GM12878 (cell line): ENCODE data around the gene HSD3B2. TPM values are rescaled to one million over a fixed set of nuclear protein-coding genes. Genes with fewer than 3 reads are reported as not detected.

Source experiments
- ATAC-seq: fragments of 200-7000 bp; cut with Tn5 transposase; 3 replicates; pipeline ENCODE4 v1.9.1; 2020; ENCODE audit warnings: mild to moderate bottlenecking, moderate library complexity
- BruUV-seq: library from RNA; stranded (reverse); fragments of 400-500 nt; replicated peaks from 2 replicates; lab custom pipeline; 2021; lab: Mats Ljungman, UMichigan
- CTCF ChIA-PET: fragments of 300-600 bp; sonication (Branson Sonifier 250); formaldehyde crosslinking; extraction: SDS; loops from one replicate; lab custom pipeline; 2021; ENCODE audit warnings: inconsistent platforms; lab: Yijun Ruan, JAX
- POLR2A ChIA-PET: fragments of 350-600 bp; formaldehyde crosslinking; extraction: SDS; loops from one replicate; lab custom pipeline; 2021; ENCODE audit warnings: inconsistent platforms; lab: Charles Lee
- RAD21 ChIA-PET: fragments of 300-600 bp; sonication (Branson Sonifier 250); formaldehyde crosslinking; loops from one replicate; lab custom pipeline; 2023; ENCODE audit warnings: antibody characterized with exemption; ENCODE audit not compliant: unreplicated experiment; lab: Charles Lee
- SMC1A ChIA-PET: fragments of 300-600 bp; sonication (Branson Sonifier 250); formaldehyde crosslinking; loops from one replicate; lab custom pipeline; 2023; ENCODE audit not compliant: unreplicated experiment, uncharacterized antibody; lab: Charles Lee
- DNase-seq: peaks from one replicate; pipeline ENCODE4 v3.0.0-alpha.2; 2011; ENCODE audit warnings: low read depth, low spot score
- FAIRE-seq: peaks from 3 replicates; lab custom pipeline; 2011; peaks lifted over from hg19 to GRCh38; lab: Jason Lieb, UNC
- H2AFZ ChIP-seq: 2 replicates; pipeline ENCODE4 v1.6.0; 2011; ENCODE audit warnings: low read depth, low read length, control low read depth; ENCODE audit not compliant: control insufficient read depth
- H3K27ac ChIP-seq: 2 replicates; pipeline ENCODE4 v1.5.1; 2011; ENCODE audit warnings: control low read depth; ENCODE audit not compliant: control insufficient read depth, insufficient read depth
- H3K27me3 ChIP-seq, 2 experiments: replicated peaks in 1 of 2; 2 replicates each; pipeline versions ENCODE4 v1.6.0 to v1.6.1; 2011; ENCODE audit warnings: low read length in 1 of 2; ENCODE audit not compliant: control insufficient read depth in 2 of 2, insufficient read depth in 2 of 2
- H3K36me3 ChIP-seq, 2 experiments: 2 replicates each; pipeline ENCODE4 v1.5.1; 2011; ENCODE audit warnings: low read length in 1 of 2; ENCODE audit not compliant: control insufficient read depth in 2 of 2, insufficient read depth in 2 of 2
- H3K4me1 ChIP-seq: 2 replicates; pipeline ENCODE4 v1.6.1; 2011; ENCODE audit warnings: mild to moderate bottlenecking, low read length, moderate library complexity, mixed read lengths; ENCODE audit not compliant: control insufficient read depth, insufficient read depth
- H3K4me2 ChIP-seq: 2 replicates; pipeline ENCODE4 v1.6.0; 2011; ENCODE audit warnings: control low read depth; ENCODE audit not compliant: control insufficient read depth, insufficient read depth
- H3K4me3 ChIP-seq: fragments of 200-600 bp; sonication (generic); 2 replicates; pipeline ENCODE4 v1.5.1; 2016
- H3K79me2 ChIP-seq: 2 replicates; pipeline ENCODE4 v1.6.0; 2011; ENCODE audit warnings: low read length; ENCODE audit not compliant: control insufficient read depth, insufficient read depth
- H3K9ac ChIP-seq: 2 replicates; pipeline ENCODE4 v1.8.0; 2011; ENCODE audit warnings: low read length, control low read depth, mixed read lengths; ENCODE audit not compliant: control insufficient read depth, insufficient read depth
- H3K9me3 ChIP-seq: replicated peaks from 3 replicates; pipeline ENCODE4 v1.5.1; 2011; ENCODE audit warnings: mild to moderate bottlenecking, low read length; ENCODE audit not compliant: control insufficient read depth, insufficient read depth
- H4K20me1 ChIP-seq: 2 replicates; pipeline ENCODE4 v1.6.0; 2011; ENCODE audit not compliant: control insufficient read depth, insufficient read depth
- CBX3 ChIP-seq: fragments of 200-600 bp; sonication (generic); IDR thresholded peaks from 2 replicates; pipeline ENCODE4 v1.6.1; 2016; ENCODE audit warnings: low read depth, borderline replicate concordance
- FOS ChIP-seq: IDR thresholded peaks from 3 replicates; pipeline ENCODE4 v1.6.1; 2011; ENCODE audit warnings: borderline replicate concordance; ENCODE audit not compliant: insufficient read length; ENCODE audit errors: extremely low read depth
- HDAC2 ChIP-seq: fragments of 200-600 bp; sonication (generic); IDR thresholded peaks from 2 replicates; pipeline ENCODE4 v1.6.1; 2017
- HSF1 ChIP-seq: fragments of 150-350 bp; IDR thresholded peaks from 2 replicates; pipeline ENCODE4 v1.6.1; 2014; ENCODE audit warnings: mild to moderate bottlenecking, low read depth, low read length
- KDM1A ChIP-seq: fragments of 200-600 bp; sonication (generic); IDR thresholded peaks from 2 replicates; pipeline ENCODE4 v1.6.1; 2016; ENCODE audit warnings: borderline replicate concordance
- MXI1 ChIP-seq: fragments of 150-350 bp; IDR thresholded peaks from 2 replicates; pipeline ENCODE4 v1.6.1; 2011; ENCODE audit warnings: low read depth, mild to moderate bottlenecking, inconsistent platforms, low read length, improper control_type of control experiment
- SREBF1 ChIP-seq: IDR thresholded peaks from 2 replicates; pipeline ENCODE4 v1.6.1; 2012; ENCODE audit warnings: mild to moderate bottlenecking, low read length
- USF1 ChIP-seq: IDR thresholded peaks from 2 replicates; pipeline ENCODE4 v1.6.1; 2011; ENCODE audit warnings: borderline replicate concordance, low read depth, mild to moderate bottlenecking, moderate library complexity, mixed read lengths, low read length; ENCODE audit not compliant: insufficient read depth; ENCODE audit errors: extremely low read length
- ZBTB4 ChIP-seq: fragments of 450-650 bp; formaldehyde crosslinking; IDR thresholded peaks from 2 replicates; pipeline ENCODE4 v1.4.0; 2022; ENCODE audit warnings: mild to moderate bottlenecking, moderate library complexity
- in situ Hi-C: fragments of 300-500 bp; cut with MboI; formaldehyde crosslinking; loops from 9 replicates; pipeline ENCODE4 v1.14.3; 2018; ENCODE audit warnings: mixed read lengths
- intact Hi-C: fragments of 100-400 bp; cut with micrococcal nuclease; formaldehyde crosslinking; loops from one replicate; pipeline ENCODE4 v1.14.2; 2022; ENCODE audit not compliant: unreplicated experiment
- polyA plus RNA-seq, 11 experiments: library from polyadenylated mRNA; depleted of rRNA in 4 of 11; unstranded in 6 of 11; stranded (reverse) in 5 of 11; fragments of >200 nt; fragmentation: Nextera tagmentation in 4 of 11; fragmentation: Illumina TruSeq in 1 of 11; extraction: Ambion mirVana in 4 of 11; extraction: Trizol in 1 of 11; gene quantifications; 1 replicate in 1 of 11; 2 replicates in 10 of 11; pipeline versions ENCODE4 v1.2.1 to v1.2.3, GENCODE V29; 2011 to 2016; ENCODE audit warnings: inconsistent platforms in 2 of 11, missing spikeins in 2 of 11, low read depth in 1 of 11
- total RNA-seq, 4 experiments: library from RNA; depleted of rRNA in 3 of 4; stranded (reverse); fragments of >200 nt in 3 of 4; fragmentation: Illumina TruSeq in 1 of 4; extraction: Trizol in 1 of 4; gene quantifications; 2 replicates each; pipeline versions ENCODE4 v1.2.1 to v1.2.3, GENCODE V29; 2013 to 2021

HSD3B2 gene
- total and polyA plus RNA-seq, 10 of the 15 experiments (the other 5 are each of a cell fraction or from before 2014, with no cell fraction given): 0.56 TPM; not detected in 9

- FAIRE-seq: no peak
- DNase-seq: no peak
- H4K20me1 ChIP-seq: no peaks in the 10 kb centered on the region
- ChIA-PET SMC1A (no interaction called here), POLR2A (no interaction called here), RAD21 (no interaction called here), CTCF (interaction anchor here (0.6 kb wide), 1 partner anchor 208 kb away, joined by 3 read pairs; no protein-coding TSS in a partner anchor)
- no peak overlapping the region for H3K4me2 ChIP-seq
- H3K4me1 ChIP-seq: no peaks in the 10 kb centered on the region
- no peaks in the 10 kb centered on the region for H3K79me2 ChIP-seq
- no peak for ATAC-seq
- no peaks in the 10 kb centered on the region for H3K9me3 ChIP-seq
- no peak overlapping the region for H3K4me3 ChIP-seq
- TF ChIP-seq SREBF1 (no peak), HSF1 (no peak), USF1 (no peak), HDAC2 (no peak), CBX3 (no peak), KDM1A (no peak), ZBTB4 (CRISPR knock-in tag) (no peak), MXI1 (no peak), FOS (no peak)
- intact Hi-C loops: no loop called here
- no peaks in the 10 kb centered on the region; a peak in 1 of 4 replicates for H3K27me3 ChIP-seq
- H3K27ac ChIP-seq: no peak overlapping the region
- no peak overlapping the region for H2AFZ ChIP-seq
- no peak overlapping the region for H3K9ac ChIP-seq
- H3K36me3 ChIP-seq: no peaks in the 10 kb centered on the region
- BruUV-seq: no TSS peak
- in situ Hi-C loops: no loop called here
These were observed 5.7 kb downstream of the HSD3B2 start for GRCh38 chr1:119420638-119421037.
